Femur (tissue), 1 donor: ENCODE data around the gene FBXO31.

ENCODE experiments used
- DNase-seq: peaks from one replicate; pipeline ENCODE4 v3.0.0-alpha.2; 2017

FBXO31 gene

GRCh38 chr16:87339086-87339723, 44.4 kb downstream of the FBXO31 start:
- DNase-seq: no peak

GRCh38 chr16:87338155-87338765, 45.3 kb downstream of the FBXO31 start:
- no peak for DNase-seq

GRCh38 chr16:87337262-87337771, 46.3 kb downstream of the FBXO31 start:
- no peak for DNase-seq

- no peak for DNase-seq
These were observed 46.9 kb downstream of the FBXO31 start for GRCh38 chr16:87336434-87337240.

GRCh38 chr16:87335625-87336433, 47.7 kb downstream of the FBXO31 start:
- DNase-seq: no peak

GRCh38 chr16:87334651-87335624, 48.6 kb downstream of the FBXO31 start:
- no peak for DNase-seq

GRCh38 chr16:87333581-87334331, 49.8 kb downstream of the FBXO31 start:
- no peak for DNase-seq

- no peak for DNase-seq
These were observed 50.5 kb downstream of the FBXO31 start for GRCh38 chr16:87333101-87333500.

- DNase-seq: no peak
These were observed 51.4 kb downstream of the FBXO31 start for GRCh38 chr16:87332150-87332549.

- no peak for DNase-seq
These were observed 52.3 kb downstream of the FBXO31 start for GRCh38 chr16:87331241-87331801.

- DNase-seq: no peak
These were observed 52.9 kb downstream of the FBXO31 start for GRCh38 chr16:87330646-87331045.

- no peak for DNase-seq
These were observed 53.3 kb downstream of the FBXO31 start for GRCh38 chr16:87330257-87330624.

- no peak for DNase-seq
These were observed 53.9 kb downstream of the FBXO31 start for GRCh38 chr16:87329436-87330256.

GRCh38 chr16:87328846-87329245, 54.7 kb downstream of the FBXO31 start:
- no peak for DNase-seq

- DNase-seq: no peak
These were observed 55.6 kb downstream of the FBXO31 start for GRCh38 chr16:87327798-87328495.

- no peak for DNase-seq
These were observed 57.4 kb downstream of the FBXO31 start for GRCh38 chr16:87326151-87326571.

- no peak for DNase-seq
These were observed 58.1 kb downstream of the FBXO31 start for GRCh38 chr16:87325423-87325858.

- peak; percentile 56 for DNase-seq
These were observed 58.9 kb downstream of the FBXO31 start for GRCh38 chr16:87324411-87325275.
